GM19467 (cell line): ENCODE data around the gene FAM217A.
"Not testable (repeated sequence)": the region's sequence is repeated elsewhere in the genome, so short reads cannot be mapped to it uniquely, and the experiment has no call there.

Experiments
- ATAC-seq: cut with Tn5 transposase; IDR thresholded peaks from one replicate; pipeline ENCODE4 v1.9.1; 2021; ENCODE audit warnings: mild to moderate bottlenecking, moderate library complexity; ENCODE audit not compliant: unreplicated experiment

Gene FAM217A, protein sequence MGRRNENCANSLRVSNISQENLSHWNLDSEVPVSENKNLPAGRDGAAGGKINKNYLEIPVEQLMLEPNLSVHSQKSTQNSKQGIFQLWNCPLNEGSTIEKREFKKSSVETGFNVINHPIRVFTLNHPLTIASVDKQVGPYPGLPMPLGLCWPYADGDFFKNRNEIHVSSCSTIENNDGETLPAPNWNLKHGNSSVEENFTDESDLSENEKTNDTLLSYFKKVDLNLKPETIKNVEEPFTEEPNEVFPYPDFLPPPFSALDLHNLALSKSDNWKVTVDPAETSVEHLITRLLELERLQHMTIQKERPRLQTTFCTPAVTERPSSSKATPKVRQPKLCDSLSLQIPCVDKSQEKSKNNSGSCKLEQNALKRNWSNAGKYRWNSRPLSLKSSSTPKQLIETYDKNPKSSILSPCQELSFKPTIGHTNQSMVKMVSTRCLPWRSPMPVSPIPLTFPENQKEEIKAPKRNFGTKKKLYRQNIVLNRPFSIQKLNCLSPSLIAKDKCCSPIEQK

DNA sequence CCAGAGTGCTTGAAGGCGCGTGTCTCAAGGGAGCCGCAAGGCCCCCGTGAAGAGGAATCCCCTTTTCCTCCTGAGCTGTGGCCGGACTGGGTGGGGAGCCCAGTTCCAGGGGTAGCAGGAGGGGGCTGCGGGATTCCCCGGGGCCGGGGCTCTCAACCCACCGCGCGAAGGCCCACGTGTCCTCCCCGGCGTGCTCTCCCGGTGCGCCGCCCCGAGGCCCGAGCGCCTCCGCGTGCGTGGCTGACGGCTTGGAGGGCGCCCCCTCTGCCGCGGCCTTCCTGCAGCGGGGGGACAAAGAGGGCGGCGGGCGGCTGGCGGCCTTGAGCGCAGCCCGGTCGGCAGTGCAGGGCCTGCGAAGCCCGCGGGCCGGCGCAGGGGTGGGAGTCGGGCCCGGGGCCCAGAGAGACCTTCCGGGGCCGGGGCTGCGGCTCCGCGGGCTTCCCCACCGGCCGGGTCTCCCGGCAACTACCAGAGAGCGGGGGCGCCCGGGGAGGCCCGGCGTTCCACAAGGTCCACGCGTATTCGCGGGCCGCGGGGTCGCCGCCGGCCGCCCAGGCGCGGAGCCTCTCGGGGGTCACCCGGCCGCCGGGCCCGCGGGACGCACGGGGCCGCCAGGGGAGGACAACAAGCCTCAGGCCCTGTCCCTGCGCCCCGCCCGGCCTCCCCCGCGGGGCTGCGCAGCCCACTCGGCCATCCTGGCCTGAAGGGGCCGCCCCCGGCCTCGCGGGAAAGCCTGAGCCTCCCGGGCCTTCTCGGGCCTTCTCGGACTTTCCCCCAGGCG, at the start of gene FAM217A:
FAM217A (minus strand) TSS at position 447 of the 781 bp plus-strand sequence. CDS start 1,723 bp downstream, outside the sequence.
- no peak for ATAC-seq

DNA sequence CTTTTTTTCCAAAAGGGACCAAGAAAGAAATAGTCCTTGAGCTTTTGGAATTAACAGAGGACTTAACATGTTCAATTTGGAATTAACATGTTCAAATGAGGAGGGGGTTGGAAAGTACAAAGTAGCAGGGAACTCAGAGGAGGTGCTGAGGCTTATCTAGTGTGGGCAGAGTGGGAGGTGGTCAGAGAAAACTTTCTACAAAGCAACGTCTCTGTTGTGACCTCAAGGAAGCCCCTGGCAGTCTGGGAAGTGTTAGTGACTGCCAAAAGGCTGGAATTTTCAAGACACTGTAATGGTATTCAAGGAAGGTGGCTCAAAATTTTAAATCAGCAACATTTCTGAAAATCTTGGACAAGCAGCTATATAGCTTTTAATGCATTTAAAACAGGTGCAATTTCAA, 49.1 kb upstream of the FAM217A start:
- ATAC-seq: no peak

DNA sequence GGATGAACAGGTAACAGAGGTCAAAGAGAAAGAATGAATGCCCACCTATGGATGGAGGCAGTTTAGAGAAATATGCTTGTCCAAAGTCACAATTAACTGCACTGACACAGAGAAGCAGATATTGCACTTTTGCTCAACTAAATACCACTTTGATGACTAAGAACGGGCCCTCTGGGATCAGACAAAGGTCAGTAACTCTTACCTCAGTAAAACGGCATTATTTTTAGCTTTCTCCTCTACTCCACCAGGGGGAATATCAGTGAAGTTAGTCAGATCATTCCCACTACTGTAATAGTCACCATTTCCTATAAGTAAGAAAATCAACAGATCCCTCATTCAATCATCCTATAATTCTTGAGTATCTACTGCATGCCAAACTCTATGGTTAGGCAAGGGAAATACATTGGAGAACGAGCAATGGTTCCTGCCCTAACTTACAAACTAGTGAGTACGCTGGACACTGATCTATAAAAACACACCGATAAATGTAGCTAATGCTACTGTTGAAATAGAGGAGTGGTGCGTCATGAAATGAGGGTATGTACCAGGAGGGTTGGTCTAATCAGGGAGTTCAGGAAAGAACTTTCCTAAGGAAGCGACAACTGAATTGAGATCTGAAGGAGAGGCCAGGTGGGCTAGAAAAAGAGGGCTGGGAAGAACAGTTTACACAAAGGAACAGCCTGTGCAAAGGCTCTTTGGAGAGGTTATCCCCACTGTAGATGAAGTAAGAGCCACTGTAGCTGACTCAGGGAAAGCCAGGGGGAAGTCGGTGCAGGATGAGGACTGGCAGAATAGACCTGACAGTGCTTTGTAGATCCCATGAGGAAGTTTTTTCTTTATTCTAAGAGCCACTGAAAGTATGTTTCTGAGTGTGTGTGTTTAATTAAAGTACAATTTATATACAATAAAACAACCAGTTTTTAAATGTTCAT, 47.3 kb upstream of the FAM217A start:
- no peak for ATAC-seq

DNA sequence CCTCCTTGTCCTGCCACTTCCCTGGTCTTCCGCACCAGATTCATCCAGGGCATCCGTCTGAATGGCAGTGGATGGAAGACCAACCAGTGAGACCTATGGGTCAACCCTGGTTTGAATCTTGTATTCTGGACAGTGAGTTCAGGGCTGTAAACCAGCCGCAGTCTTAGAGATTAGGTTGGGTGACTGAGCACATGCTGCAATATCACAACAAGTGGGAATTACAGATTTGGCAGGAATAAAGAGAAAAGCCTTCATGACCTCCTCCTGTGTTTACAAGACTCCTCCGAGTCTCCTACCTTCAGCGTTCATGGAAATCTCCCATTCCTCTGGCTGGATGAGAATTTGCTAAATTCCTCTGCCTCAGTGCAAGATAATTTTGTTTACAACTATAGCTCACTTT, 46.6 kb upstream of the FAM217A start:
- ATAC-seq: no peak

DNA sequence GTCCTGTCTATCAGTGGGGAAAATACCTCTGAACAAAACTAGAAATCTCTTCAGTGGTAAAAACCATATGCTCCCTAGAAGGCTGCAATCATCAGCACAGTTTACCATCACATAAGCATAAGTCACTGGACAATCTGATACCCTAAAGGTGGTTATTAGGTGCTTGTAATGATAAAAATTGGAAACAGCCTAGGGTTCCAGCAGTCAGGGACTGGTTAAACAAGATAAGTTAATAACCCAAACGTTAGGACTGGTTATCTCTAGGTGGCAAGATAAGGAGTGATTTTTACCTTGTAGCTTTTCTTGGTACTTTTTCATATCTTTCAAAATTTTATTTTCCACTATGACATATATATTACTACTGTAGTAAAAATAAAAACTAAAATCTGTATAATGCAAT, 45.4 kb upstream of the FAM217A start:
- no peak for ATAC-seq

DNA sequence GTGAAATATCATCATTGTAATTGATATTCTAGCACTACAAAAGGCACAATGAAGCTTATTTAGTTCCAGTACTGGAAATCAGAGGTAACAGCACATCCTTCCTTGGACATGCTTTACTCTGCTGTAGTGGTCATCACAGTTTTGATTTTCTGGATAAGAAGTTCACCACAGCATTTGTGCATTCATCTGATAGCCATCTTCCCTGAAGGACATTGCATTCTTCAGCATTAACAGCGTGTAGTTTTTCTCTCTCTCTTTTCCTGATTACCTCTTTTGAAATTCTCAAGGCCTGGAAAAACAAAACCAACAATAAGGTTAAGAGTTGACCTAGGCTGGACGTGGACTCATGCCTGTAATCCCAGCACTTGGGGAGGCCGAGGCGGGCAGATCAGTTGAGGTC, 36.8 kb upstream of the FAM217A start:
- ATAC-seq: no peak

DNA sequence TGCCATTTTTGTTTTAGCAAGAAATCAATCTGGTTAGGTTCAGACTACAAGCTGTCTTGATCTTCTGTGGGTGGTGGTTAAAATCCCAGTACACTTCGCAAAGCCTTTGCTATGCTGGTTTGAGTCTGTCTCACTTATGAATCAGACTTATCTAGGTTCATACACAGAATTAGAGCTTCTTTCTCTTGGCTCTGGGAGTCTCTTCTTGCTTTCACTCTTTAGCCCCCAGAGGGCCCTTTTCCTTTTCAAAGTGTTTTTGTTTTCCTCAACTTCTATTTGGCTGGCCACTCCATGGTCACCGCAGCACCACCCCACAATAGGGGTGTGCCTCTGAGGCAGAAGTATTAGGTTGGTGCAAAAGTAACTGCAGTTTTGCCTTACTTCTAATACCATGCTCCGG, 35.2 kb upstream of the FAM217A start:
- no peak for ATAC-seq

DNA sequence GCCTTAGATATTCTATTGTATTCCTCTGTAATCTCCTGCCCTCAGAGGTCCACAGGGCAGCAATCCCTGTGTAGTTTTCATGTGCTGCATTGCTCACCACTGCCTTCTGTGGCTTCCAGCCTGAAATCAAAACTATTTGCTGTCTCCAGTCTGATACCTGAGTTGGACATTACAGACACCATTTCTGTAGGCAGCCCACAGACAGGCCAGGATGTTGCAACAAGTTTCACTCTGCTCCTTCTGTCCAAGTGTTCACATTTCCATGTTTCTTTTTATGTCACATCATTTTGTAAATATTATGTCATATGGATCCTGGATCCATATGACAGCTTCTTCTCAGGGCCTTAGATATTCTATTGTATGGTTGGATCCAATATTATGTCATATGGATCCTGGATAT, 34.7 kb upstream of the FAM217A start:
- no peak for ATAC-seq

DNA sequence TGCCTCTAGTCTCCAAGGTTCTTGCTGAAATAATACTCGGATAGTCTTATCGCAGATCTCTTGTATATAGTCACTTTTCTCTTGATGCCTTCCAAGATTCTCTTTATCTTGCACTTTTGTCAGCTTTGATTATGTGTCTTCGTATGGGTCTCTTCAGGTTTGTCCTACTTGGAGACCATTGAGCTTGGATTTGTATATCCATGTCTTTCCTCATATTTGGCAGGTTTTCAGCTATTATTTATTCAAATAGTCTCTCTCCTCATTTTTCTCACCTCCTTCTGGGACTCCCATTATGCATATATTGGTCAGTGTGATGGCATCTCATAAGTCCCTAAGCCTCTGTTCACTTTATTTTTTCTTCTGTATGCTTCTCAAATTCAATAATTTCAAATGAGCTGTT, 33.4 kb upstream of the FAM217A start:
- ATAC-seq: no peak

DNA sequence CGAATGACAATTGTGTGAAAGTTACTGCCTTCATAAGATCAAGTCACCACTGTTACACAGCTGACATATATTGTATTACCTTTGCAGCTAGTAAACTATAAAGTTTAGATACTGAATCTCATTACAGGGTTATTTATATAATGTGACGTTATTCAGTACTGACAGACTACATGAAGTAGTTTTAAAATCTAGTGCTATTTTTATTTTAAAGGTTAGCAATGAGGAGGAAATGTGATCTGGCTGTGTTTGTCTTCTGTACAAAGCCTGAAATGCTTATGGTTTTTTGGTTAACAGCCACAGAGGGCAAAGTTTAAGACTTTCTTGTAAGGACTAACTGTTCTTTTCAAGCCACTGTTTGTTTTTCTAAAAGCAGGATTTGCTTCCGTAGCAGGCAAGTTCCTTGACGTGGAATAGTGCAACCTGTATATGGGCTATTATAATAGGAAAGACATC, 30.5 kb upstream of the FAM217A start:
- ATAC-seq: not testable (repeated sequence)

DNA sequence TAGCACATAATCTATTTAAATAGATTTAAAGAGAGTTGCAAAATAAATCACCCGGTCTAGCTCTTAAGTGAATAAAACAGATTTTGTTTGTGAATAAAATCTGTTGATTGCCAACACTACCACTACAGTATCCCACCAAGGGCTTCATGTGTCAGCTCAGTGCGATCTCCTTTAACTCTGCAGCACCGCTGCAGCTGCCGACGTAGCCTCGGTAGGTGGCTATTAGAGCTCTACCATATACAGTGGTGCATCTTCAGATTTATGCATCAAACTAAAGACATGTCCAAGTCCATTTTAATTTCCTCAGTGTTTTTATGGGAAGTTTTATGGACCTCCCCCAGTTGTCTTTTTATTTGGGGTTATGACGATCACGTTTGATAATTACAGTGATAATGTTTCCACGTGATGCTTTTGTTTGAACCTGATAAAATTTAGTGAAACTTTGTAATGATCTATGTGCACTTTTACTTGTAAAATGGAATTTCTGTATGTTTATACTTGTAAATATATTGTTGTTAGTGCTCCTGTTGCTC, 29.7 kb upstream of the FAM217A start:
- no peak for ATAC-seq

DNA sequence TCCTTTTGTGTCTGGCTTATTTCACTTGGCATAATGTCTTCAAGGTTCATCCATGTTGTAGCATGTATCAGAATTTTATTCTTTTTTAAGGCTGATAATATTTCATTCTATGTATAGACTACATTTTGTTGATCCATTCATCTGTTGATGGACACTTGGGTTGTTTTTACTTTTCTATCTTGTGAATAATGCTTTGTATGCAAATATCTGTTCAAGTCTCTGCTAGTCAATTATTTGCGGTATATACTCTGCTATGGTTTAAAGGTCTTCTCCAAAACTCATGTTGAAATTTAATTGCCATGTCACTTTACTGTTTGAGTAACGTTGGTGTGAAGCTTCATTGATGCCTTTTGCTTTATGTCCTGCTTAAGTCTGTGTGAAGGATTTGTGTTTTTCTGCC, 28.9 kb upstream of the FAM217A start:
- no peak for ATAC-seq

DNA sequence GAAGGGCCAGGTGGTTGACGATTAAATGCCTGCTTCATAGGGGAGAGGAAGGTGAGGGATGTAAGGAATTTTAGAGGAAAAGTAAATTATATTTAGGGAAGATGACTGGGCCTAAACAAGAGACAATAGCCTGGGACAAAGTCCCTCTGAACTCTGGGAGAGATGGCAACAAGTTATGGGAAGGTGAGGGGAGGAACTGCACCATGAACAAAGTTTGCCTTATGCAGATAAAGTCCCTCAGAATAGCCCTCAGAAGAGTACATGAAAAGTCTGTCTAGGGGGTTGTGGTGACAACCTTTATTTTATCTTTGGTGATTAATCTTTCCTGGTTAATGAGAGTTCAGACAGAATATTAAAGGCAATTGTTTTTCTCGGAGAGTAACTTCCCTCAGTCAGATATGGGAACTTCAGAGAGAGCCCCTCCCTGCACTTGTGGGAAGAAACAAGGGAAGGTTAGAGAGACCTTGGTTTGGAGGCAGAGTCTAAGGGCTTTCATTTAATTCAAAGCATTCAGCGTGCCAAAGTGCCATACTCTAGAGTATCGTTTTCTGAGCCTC, 27.1 kb upstream of the FAM217A start:
- no peak for ATAC-seq

DNA sequence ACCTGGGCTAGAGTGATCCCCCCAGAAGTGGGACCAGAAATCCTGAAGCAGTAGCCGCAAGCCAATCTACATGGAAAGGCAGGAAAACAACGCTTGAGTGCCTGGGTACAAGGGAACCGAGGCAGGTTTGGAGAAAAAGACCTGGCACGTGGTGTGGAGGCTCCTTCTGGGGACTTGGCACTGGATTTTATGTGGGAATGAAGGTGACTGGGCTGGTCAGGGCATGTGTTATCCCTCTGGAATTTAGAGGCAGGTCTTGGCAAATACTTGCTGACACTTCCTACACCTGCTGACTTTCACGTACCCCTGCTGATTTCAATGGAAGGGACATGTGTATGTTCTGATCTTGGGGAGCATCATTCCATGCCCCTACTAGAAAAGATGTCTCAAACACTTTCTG, 25.0 kb upstream of the FAM217A start:
- no peak for ATAC-seq

DNA sequence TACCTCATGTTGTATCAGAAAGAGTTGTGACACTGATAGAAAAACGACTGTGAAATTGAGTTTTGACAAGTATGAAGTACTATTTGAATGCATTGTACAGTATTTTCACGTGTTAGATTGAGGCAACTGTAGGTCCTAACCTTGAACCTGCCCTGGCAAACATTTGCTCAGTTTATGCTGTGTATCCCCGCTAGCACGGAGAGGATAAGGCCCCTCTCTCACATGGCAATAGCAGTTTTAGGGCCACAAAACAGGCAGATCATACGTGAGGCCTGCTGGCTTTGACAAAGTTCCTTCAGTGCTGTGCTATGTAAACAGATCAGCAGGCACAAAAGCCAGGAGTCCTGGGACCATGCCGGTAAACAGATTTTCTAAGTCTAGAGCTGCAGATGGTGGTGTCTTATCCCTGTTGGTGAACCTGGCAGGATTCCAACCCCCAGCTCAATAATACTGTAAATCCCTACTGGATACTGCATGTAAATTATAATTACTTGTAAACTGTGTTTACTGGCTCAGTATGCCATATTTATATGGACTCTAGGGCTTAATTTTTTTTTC, 23.8 kb upstream of the FAM217A start:
- no peak for ATAC-seq

DNA sequence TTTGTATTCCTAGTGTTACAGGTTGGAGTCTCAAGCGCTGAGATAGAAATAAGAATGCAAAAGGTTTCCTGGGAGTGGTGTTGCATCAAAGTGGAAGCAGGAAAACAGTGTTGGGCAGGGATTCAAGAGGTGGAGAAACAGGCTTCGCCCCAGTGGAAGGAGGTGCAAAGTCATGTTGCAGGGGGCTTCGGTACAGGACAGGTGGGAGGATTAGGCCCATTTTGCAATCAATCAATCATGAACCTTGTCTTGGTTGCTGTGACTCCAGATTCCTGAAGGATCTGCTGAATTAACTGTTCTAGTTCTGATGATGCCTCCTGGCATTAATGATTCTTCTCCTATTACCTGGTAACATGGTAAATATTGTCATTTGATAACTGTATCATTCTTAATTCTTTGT, 22.4 kb upstream of the FAM217A start:
- ATAC-seq: no peak

DNA sequence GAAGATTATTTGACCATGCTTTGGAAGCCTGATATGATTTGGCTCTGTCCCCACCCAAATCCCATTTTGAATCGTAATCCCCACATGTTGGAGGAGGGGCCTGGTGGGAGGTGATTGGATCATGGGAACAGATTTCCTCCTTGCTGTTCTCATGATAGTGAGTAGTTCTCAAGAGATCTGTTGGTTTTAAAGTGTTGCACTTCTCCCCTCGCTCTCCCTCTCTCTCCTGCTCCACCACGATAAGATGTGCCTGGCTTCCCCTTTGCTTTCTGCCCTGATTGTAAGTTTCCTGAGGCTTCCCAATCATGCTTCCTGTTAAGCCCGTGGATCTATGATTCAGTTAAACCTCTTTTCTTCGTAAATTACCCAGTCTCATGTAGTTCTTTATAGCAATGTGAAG, 21.7 kb upstream of the FAM217A start:
- no peak for ATAC-seq

DNA sequence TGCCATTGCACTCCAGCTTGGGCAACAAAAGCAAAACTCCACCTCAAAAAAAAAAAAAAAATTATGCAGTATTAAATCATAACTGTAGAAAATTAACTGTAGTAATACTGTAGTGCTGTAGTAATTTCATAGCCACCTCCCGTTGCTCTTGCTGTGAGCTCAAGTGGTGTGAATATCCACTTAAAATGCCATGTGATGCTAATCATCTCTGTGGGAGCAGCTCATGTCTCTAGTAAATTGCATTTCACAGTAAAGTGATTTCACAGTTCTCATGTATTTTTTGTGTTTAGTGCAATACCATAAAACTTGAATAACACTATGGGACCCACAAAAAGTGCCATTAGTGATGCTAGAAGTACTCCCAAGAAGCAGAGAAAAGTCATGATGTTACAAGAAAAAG, 14.4 kb upstream of the FAM217A start:
- ATAC-seq: no peak

DNA sequence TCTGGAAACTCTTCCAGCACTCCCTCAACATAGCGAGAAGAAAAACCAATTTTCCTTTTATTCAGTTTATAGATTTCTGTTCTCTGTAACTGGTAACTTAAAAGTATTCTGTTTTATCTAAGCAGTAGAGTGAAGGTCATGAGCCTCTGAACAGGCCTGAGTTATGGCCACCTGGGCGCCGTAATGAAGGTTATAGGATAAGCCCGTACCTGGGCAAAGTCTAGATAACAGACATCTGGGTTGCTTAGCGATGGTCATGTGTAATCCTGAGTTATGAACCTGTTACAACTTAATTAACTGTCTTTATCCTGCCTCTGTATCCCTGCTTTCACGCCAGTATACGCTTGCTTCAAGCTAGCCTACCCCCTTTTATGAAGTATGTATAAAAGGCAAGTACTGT, 13.0 kb upstream of the FAM217A start:
- no peak for ATAC-seq

DNA sequence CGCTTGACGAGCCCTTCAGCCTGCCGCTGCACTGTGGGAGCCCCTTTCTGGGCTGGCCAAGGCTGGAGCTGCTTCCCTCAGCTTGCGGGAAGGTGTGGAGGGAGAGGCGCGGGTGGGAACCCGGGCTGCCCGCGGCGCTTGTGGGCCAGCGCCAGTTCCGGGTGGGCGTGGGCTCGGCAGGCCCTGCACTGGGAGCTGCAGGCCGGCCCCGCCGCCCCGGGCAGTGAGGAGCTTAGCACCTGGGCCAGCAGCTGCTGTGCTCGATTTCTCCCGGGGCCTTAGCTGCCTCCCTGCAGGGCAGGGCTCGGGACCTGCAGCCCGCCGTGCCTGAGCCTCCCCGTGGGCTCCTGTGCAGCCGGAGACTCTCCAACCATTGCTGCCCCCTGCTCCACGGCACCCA, 11.1 kb upstream of the FAM217A start:
- ATAC-seq: not testable (repeated sequence)
